AG09319 (cell line): Measurements from ENCODE around the gene ZNF446.
"Not testable (repeated sequence)": the region's sequence is repeated elsewhere in the genome, so short reads cannot be mapped to it uniquely, and the experiment has no call there.

ENCODE experiments used
- DNase-seq: peaks from one replicate; pipeline ENCODE4 v3.0.0-alpha.2; 2010; ENCODE audit warnings: low read depth; ENCODE audit errors: extremely low read depth
- CTCF ChIP-seq: IDR thresholded peaks from 2 replicates; pipeline ENCODE4 v1.5.1; 2011; ENCODE audit warnings: low read depth, mild to moderate bottlenecking, inconsistent platforms, low read length, moderate library complexity

Gene ZNF446

GRCh38 chr19:58480831-58481230, 4.7 kb downstream of the ZNF446 start:
- no peak for DNase-seq
- no peak for TF ChIP-seq CTCF

GRCh38 chr19:58482372-58482771, 6.2 kb downstream of the ZNF446 start:
- TF ChIP-seq CTCF, result no peak
- no peak for DNase-seq

GRCh38 chr19:58483776-58484175, 7.6 kb downstream of the ZNF446 start:
- TF ChIP-seq CTCF, result no peak
- no peak for DNase-seq

GRCh38 chr19:58484349-58484748, 8.2 kb downstream of the ZNF446 start:
- not testable (repeated sequence) for DNase-seq

- TF ChIP-seq CTCF, result no peak
- DNase-seq, result no peak
Measured at GRCh38 chr19:58491393-58491792, 15.2 kb downstream of the ZNF446 start.

GRCh38 chr19:58492265-58492664, 16.1 kb downstream of the ZNF446 start:
- no peak for TF ChIP-seq CTCF

GRCh38 chr19:58497634-58498170, 21.6 kb downstream of the ZNF446 start:
- TF ChIP-seq CTCF, result no peak

More at GRCh38 chr19:58492265-58492664, 16.1 kb downstream of the ZNF446 start:
- DNase-seq, result no peak

GRCh38 chr19:58498316-58499020, 22.3 kb downstream of the ZNF446 start:
- TF ChIP-seq CTCF, result no peak

More at GRCh38 chr19:58497634-58498170, 21.6 kb downstream of the ZNF446 start:
- no peak for DNase-seq

More at GRCh38 chr19:58498316-58499020, 22.3 kb downstream of the ZNF446 start:
- no peak for DNase-seq
